SJSA1 (cell line): ENCODE measurements around the gene CATSPERZ. TPM values are rescaled to one million over a fixed set of nuclear protein-coding genes. Genes with fewer than 3 reads are reported as not detected.
A peak's percentile ranks its signal among the peaks of the same experiment; 100 is the strongest.

Experiments
- DNase-seq, 2 experiments: peaks; one replicate each; pipeline ENCODE4 v3.0.0-alpha.2; 2015 to 2020; ENCODE audit warnings: low spot score in 2 of 2, low read depth in 1 of 2
- H3K27ac ChIP-seq: fragments of 250-450 bp; sonication (Bioruptor Pico); 2 replicates; pipeline ENCODE4 v1.5.1; 2020; ENCODE audit warnings: mild to moderate bottlenecking, moderate library complexity
- H3K27me3 ChIP-seq: fragments of 250-450 bp; sonication (Bioruptor Pico); replicated peaks from 2 replicates; pipeline ENCODE4 v1.5.1; 2020; ENCODE audit warnings: mild to moderate bottlenecking, moderate library complexity
- H3K36me3 ChIP-seq: fragments of 250-450 bp; sonication (Bioruptor Pico); 2 replicates; pipeline ENCODE4 v1.5.1; 2020; ENCODE audit warnings: mild to moderate bottlenecking
- H3K4me1 ChIP-seq: fragments of 250-450 bp; sonication (Bioruptor Pico); replicated peaks from 2 replicates; pipeline ENCODE4 v1.6.1; 2021; ENCODE audit warnings: mild to moderate bottlenecking
- H3K4me3 ChIP-seq: fragments of 250-450 bp; sonication (Bioruptor Pico); 2 replicates; pipeline ENCODE4 v1.5.1; 2020; ENCODE audit warnings: mild to moderate bottlenecking
- H3K9me3 ChIP-seq: fragments of 250-450 bp; sonication (Bioruptor Pico); replicated peaks from 2 replicates; pipeline ENCODE4 v1.5.1; 2020; ENCODE audit warnings: mild to moderate bottlenecking
- total RNA-seq: library from RNA; depleted of rRNA; stranded (reverse); fragments of >200 nt; shearing (Covaris generic); gene quantifications from 2 replicates; pipeline ENCODE4 v1.2.3, GENCODE V29; 2014

The CATSPERZ gene
- total RNA-seq, 1 experiment from 2014 or later = not detected

- Histone ChIP-seq H3K27ac (peak within 1 kb of the TSS; percentile 77), H3K4me3 (peak within 1 kb of the TSS; percentile 95), H3K36me3 (peaks cover 24% of the 10 kb centered on the region), H3K27me3 (peaks cover 3% of the 10 kb centered on the region), H3K4me1 (peaks cover 20% of the 10 kb centered on the region), H3K9me3 (no peaks in the 10 kb centered on the region)
- peak; percentile 84 to 98 for DNase-seq
Observed at GRCh38 chr11:64284962-64285884, 14.9 kb upstream of the CATSPERZ start, which contains the start of gene GPR137. Gene GPR137 (plus strand): TSS chr11:64285848. CDS start chr11:64286525, 677 bp downstream.

GRCh38 chr11:64285885-64286800 lies 14.0 kb upstream of the CATSPERZ start:
- H3K9me3 ChIP-seq = no peaks in the 10 kb centered on the region
- H3K4me3 ChIP-seq = peak overlapping the region; percentile 95
- H3K27ac ChIP-seq = peak overlapping the region; percentile 77
- H3K4me1 ChIP-seq = peaks cover 20% of the 10 kb centered on the region
- H3K27me3 ChIP-seq = peaks cover 12% of the 10 kb centered on the region
- peaks cover 24% of the 10 kb centered on the region for H3K36me3 ChIP-seq
- DNase-seq = peak in 1 of 2 experiments; percentile 32

- no peak for DNase-seq
- H3K36me3 ChIP-seq = peaks cover 19% of the 10 kb centered on the region
- H3K4me1 ChIP-seq = peaks cover 23% of the 10 kb centered on the region
- H3K27me3 ChIP-seq = peaks cover 18% of the 10 kb centered on the region
- H3K4me3 ChIP-seq = no peak overlapping the region
- no peak overlapping the region for H3K27ac ChIP-seq
- H3K9me3 ChIP-seq = 0 out of 2 replicates have a peak, but pooled peaks cover under 1% of the 10 kb centered on the region
Observed at GRCh38 chr11:64286801-64287159, 13.4 kb upstream of the CATSPERZ start.

- no peak overlapping the region for H3K27ac ChIP-seq
- 0 out of 2 replicates have a peak, but pooled peaks cover 3% of the 10 kb centered on the region for H3K9me3 ChIP-seq
- no peak overlapping the region for H3K4me3 ChIP-seq
- DNase-seq = no peak
- H3K4me1 ChIP-seq = peaks cover 27% of the 10 kb centered on the region
- peaks cover 12% of the 10 kb centered on the region for H3K36me3 ChIP-seq
- peaks cover 28% of the 10 kb centered on the region for H3K27me3 ChIP-seq
Observed at GRCh38 chr11:64287676-64288352, 12.3 kb upstream of the CATSPERZ start.

- H3K36me3 ChIP-seq = peaks cover 7% of the 10 kb centered on the region
- peaks cover 34% of the 10 kb centered on the region for H3K27me3 ChIP-seq
- H3K9me3 ChIP-seq = 0 out of 2 replicates have a peak, but pooled peaks cover 3% of the 10 kb centered on the region
- peaks cover 26% of the 10 kb centered on the region for H3K4me1 ChIP-seq
- H3K4me3 ChIP-seq = no peak overlapping the region
- no peak overlapping the region for H3K27ac ChIP-seq
- no peak for DNase-seq
Observed at GRCh38 chr11:64288353-64288750, 11.8 kb upstream of the CATSPERZ start.

- no peak for DNase-seq
- Histone ChIP-seq H3K27ac (no peak overlapping the region), H3K36me3 (peaks cover 5% of the 10 kb centered on the region), H3K4me3 (no peak overlapping the region), H3K27me3 (peaks cover 41% of the 10 kb centered on the region), H3K9me3 (0 out of 2 replicates have a peak, but pooled peaks cover 3% of the 10 kb centered on the region), H3K4me1 (peaks cover 19% of the 10 kb centered on the region)
Observed at GRCh38 chr11:64289002-64289564, 11.1 kb upstream of the CATSPERZ start.

GRCh38 chr11:64290352-64291261 lies 9.6 kb upstream of the CATSPERZ start:
- Histone ChIP-seq H3K4me3 (no peak overlapping the region), H3K27me3 (peaks cover 50% of the 10 kb centered on the region), H3K36me3 (peaks cover under 1% of the 10 kb centered on the region), H3K4me1 (peaks cover 18% of the 10 kb centered on the region), H3K9me3 (0 out of 2 replicates have a peak, but pooled peaks cover 3% of the 10 kb centered on the region), H3K27ac (no peak overlapping the region)
- no peak for DNase-seq

- peaks cover 12% of the 10 kb centered on the region for H3K4me1 ChIP-seq
- peaks cover 51% of the 10 kb centered on the region for H3K27me3 ChIP-seq
- H3K27ac ChIP-seq = no peak within 1 kb of the TSS
- H3K9me3 ChIP-seq = 0 out of 2 replicates have a peak, but pooled peaks cover 3% of the 10 kb centered on the region
- H3K36me3 ChIP-seq = no peaks in the 10 kb centered on the region; the same call in 1 of the 2 replicates
- H3K4me3 ChIP-seq = no peak within 1 kb of the TSS
- DNase-seq = no peak
Observed at GRCh38 chr11:64291262-64291751, 8.9 kb upstream of the CATSPERZ start, which contains the start of gene KCNK4. Gene KCNK4 (plus strand): TSS chr11:64291302. CDS start chr11:64293019, 1,717 bp downstream.

GRCh38 chr11:64291752-64292459 lies 8.3 kb upstream of the CATSPERZ start:
- no peak for DNase-seq
- Histone ChIP-seq H3K4me1 (peaks cover 10% of the 10 kb centered on the region), H3K27me3 (peaks cover 56% of the 10 kb centered on the region), H3K9me3 (0 out of 2 replicates have a peak, but pooled peaks cover 3% of the 10 kb centered on the region), H3K4me3 (no peak overlapping the region), H3K36me3 (no peaks in the 10 kb centered on the region; the same call in 1 of the 2 replicates), H3K27ac (no peak overlapping the region)

- H3K9me3 ChIP-seq = 0 out of 2 replicates have a peak, but pooled peaks cover 3% of the 10 kb centered on the region
- no peak overlapping the region for H3K27ac ChIP-seq
- peaks cover 10% of the 10 kb centered on the region for H3K4me1 ChIP-seq
- peaks cover 61% of the 10 kb centered on the region for H3K27me3 ChIP-seq
- no peaks in the 10 kb centered on the region; the same call in 1 of the 2 replicates for H3K36me3 ChIP-seq
- no peak for DNase-seq
- no peak overlapping the region for H3K4me3 ChIP-seq
Observed at GRCh38 chr11:64292460-64293254, 7.5 kb upstream of the CATSPERZ start.

GRCh38 chr11:64294774-64295173 lies 5.4 kb upstream of the CATSPERZ start:
- Histone ChIP-seq H3K27me3 (peaks cover 80% of the 10 kb centered on the region), H3K27ac (no peak overlapping the region)
- no peak for DNase-seq

More at GRCh38 chr11:64294774-64295173, 5.4 kb upstream of the CATSPERZ start:
- Histone ChIP-seq H3K4me3 (no peak overlapping the region), H3K9me3 (0 out of 2 replicates have a peak, but pooled peaks cover 3% of the 10 kb centered on the region), H3K36me3 (no peaks in the 10 kb centered on the region; the same call in 1 of the 2 replicates), H3K4me1 (peaks cover 10% of the 10 kb centered on the region)
